NOMO-1 treated with DMSO at 0.1 percent for 48 hours (cell line): ENCODE data around the gene LYG2.
"Not testable (repeated sequence)": the region's sequence is repeated elsewhere in the genome, so short reads cannot be mapped to it uniquely, and the experiment has no call there.

Experiments used
- DNase-seq: peaks from one replicate; lab custom pipeline; 2025; ENCODE audit not compliant: unreplicated experiment; lab: John Stamatoyannopoulos, UW

LYG2 gene

GRCh38 chr2:99255491-99256318 lies at the start of gene LYG2:
Gene LYG2, minus strand, starts transcription at chr2:99255666. Its CDS starts 1,406 bp downstream, at chr2:99254260.
- DNase-seq = no peak

- not testable (repeated sequence) for DNase-seq
Observed at GRCh38 chr2:99301097-99301496, 45.6 kb upstream of the LYG2 start, which contains the start of gene LYG1. Gene LYG1, minus strand, starts transcription at chr2:99301197. Its CDS starts 5,527 bp downstream, at chr2:99295670.

GRCh38 chr2:99299580-99299979 lies 44.1 kb upstream of the LYG2 start:
- DNase-seq = no peak

- DNase-seq = peak; percentile 4
Observed at GRCh38 chr2:99297994-99298393, 42.5 kb upstream of the LYG2 start.

- no peak for DNase-seq
Observed at GRCh38 chr2:99285526-99285925, 30.1 kb upstream of the LYG2 start.

- no peak for DNase-seq
Observed at GRCh38 chr2:99279969-99280695, 24.7 kb upstream of the LYG2 start.

GRCh38 chr2:99278793-99279291 lies 23.4 kb upstream of the LYG2 start:
- DNase-seq = no peak

GRCh38 chr2:99278195-99278765 lies 22.8 kb upstream of the LYG2 start:
- not testable (repeated sequence) for DNase-seq

GRCh38 chr2:99275882-99276281 lies 20.4 kb upstream of the LYG2 start:
- no peak for DNase-seq

- no peak for DNase-seq
Observed at GRCh38 chr2:99261242-99261641, 5.8 kb upstream of the LYG2 start.

GRCh38 chr2:99260184-99260583 lies 4.7 kb upstream of the LYG2 start:
- DNase-seq = no peak

- DNase-seq = peak; percentile 27
Observed at GRCh38 chr2:99259465-99259864, 4.0 kb upstream of the LYG2 start.

- DNase-seq = no peak
Observed at GRCh38 chr2:99256677-99257076, 1.2 kb upstream of the LYG2 start.

- DNase-seq = no peak
Observed at GRCh38 chr2:99249951-99250350, 5.5 kb downstream of the LYG2 start.

- no peak for DNase-seq
Observed at GRCh38 chr2:99242151-99242550, 13.3 kb downstream of the LYG2 start.

- DNase-seq = no peak
Observed at GRCh38 chr2:99240431-99240830, 15.0 kb downstream of the LYG2 start.

- DNase-seq = no peak
Observed at GRCh38 chr2:99238599-99238998, 16.9 kb downstream of the LYG2 start.

GRCh38 chr2:99233177-99233576 lies 22.3 kb downstream of the LYG2 start:
- DNase-seq = not testable (repeated sequence)

- no peak for DNase-seq
Observed at GRCh38 chr2:99217929-99218501, 37.5 kb downstream of the LYG2 start.

- DNase-seq = no peak
Observed at GRCh38 chr2:99216096-99216495, 39.4 kb downstream of the LYG2 start.

- DNase-seq = no peak
Observed at GRCh38 chr2:99205491-99205890, 50.0 kb downstream of the LYG2 start.
